LHCN-M2 (cell line): Measurements from ENCODE around the gene IL21R. TPM values are rescaled to one million over a fixed set of nuclear protein-coding genes. Genes with fewer than 3 reads are reported as not detected.

Source experiments
- DNase-seq: peaks from one replicate; pipeline ENCODE4 v3.0.0-alpha.2; 2012; ENCODE audit warnings: low read depth
- polyA plus RNA-seq: library from polyadenylated mRNA; unstranded; fragments of >200 nt; gene quantifications from one replicate; pipeline ENCODE4 v1.2.1, GENCODE V29; 2012; ENCODE audit warnings: missing spikeins
- total RNA-seq: library from RNA; depleted of rRNA; stranded (reverse); fragments of >200 nt; gene quantifications from 2 replicates; pipeline ENCODE4 v1.2.3, GENCODE V29; 2014; rRNA removed

The IL21R gene
- 5.6 and 10.8 TPM in 2 replicates for total RNA-seq
- 3.5 TPM for polyA plus RNA-seq

DNA sequence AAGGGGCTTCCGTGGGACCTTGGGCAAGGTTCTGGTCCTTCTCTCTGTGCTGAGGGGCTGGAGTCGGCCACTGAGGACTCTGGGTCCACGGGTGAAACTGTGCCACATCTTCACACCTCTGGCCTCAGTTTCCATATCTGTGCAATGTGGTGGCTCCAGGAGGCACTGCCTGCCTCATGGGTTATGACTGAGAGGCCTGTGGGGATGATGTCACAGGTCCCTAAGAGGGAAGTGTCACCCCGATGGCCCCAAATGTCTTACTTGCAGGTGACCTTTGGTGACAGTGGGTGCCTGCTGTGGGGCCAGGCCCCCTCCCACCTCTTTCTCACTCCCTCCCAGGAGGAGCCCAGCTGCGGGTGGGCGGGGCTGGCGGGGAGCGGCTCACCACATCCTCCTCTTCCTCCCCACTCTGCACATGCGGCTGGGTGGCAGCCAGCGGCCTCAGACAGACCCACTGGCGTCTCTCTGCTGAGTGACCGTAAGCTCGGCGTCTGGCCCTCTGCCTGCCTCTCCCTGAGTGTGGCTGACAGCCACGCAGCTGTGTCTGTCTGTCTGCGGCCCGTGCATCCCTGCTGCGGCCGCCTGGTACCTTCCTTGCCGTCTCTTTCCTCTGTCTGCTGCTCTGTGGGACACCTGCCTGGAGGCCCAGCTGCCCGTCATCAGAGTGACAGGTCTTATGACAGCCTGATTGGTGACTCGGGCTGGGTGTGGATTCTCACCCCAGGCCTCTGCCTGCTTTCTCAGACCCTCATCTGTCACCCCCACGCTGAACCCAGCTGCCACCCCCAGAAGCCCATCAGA is at the start of gene IL21R:
TSS of gene IL21R (plus strand) at position 407 of the 801 bp plus-strand sequence. CDS start 27,898 bp downstream, outside the sequence.
- peak; percentile 97 for DNase-seq

DNA sequence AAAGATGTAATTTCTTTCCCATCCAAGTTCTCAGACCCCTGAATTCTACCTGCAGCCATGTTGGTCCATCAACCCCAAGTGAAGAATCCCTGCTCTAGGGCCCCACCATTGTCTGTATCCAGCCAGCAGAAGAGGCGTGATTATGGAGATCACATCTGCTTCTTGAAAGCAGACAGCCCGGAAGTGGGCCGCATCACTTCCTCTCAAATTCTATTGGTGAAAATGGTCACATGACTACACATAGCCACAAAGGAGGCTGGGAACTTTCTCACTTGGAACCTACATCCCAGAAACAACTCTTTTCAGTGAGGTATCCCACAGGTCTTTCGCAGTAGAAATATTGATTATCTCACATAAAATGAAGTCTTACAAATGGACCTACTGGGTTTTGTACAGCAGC is 48.1 kb upstream of the IL21R start:
- no peak for DNase-seq

DNA sequence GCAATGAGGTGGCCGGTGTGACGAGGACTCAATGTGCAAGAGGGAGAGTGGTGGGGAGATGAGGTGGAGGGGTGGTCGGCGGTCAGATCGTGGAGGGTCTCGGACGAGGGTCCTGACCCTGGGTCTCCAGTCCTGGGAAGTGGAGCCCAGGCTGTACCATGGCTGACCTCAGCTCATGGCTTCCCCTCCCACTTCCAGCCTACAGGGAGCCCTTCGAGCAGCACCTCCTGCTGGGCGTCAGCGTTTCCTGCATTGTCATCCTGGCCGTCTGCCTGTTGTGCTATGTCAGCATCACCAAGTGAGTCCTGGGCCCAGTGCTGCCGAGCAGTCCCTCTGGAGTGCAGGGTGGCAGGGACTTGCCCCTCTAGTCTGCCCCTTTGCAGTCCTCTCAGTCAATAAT is 46.4 kb upstream of the IL21R start:
- no peak for DNase-seq

DNA sequence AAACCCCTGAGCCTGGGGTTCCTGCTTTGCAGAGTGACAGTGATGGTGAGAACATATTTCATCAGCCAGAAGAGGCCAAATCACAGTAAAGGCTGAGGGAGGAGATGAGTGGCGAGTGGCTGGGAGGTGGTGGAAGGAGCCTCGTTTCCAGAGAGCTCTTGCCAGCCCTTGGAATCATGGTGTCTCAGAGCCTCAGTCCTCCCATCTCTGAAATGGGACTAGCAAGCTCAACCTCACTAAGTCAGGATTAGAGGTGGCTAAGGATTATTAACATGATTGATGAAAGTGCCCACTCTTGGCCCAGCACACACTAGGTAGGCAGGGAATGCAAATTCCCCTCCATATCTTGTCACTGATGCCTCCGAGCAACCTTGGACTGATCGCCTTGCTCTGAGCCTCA is 45.2 kb upstream of the IL21R start:
- DNase-seq = no peak

DNA sequence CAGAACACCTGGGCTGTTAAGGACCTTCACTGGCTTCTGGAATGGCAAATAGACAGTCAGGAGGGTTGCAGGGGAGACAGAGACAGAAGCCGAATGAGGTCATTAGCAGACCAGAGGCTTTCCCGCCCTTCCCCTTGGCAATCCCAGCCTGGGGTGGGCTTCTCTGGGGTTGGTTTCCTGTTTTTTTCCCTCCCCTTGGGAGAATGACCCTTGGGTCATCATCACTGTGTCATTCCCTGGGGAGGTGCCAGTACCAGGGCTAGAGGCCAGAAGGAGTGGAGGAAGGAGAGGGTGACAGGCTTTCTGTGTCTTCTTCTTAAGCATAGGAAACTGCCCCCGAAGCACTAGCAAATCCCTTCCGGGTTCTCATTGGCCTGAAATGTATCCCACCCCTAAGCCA is 42.9 kb upstream of the IL21R start:
- no peak for DNase-seq

DNA sequence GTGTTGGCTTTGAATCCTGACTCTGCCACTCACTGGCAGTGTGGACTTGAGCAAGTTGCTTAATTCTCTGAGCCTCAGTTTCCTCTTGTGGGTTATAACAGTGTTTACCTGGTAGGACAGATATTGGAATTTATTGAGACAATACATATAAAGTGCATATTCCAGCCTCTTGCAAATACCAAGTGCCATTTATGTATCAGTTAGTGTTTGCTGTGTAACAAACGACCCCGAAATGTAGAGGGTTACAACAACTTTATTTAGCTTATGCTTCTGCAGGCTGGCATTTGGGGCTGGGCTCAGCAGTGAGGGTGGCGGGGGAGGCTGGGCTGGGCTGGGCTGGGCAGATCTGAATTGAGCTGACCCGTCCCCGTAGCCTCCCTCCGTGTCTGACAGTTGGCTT is 42.4 kb upstream of the IL21R start:
- no peak for DNase-seq

DNA sequence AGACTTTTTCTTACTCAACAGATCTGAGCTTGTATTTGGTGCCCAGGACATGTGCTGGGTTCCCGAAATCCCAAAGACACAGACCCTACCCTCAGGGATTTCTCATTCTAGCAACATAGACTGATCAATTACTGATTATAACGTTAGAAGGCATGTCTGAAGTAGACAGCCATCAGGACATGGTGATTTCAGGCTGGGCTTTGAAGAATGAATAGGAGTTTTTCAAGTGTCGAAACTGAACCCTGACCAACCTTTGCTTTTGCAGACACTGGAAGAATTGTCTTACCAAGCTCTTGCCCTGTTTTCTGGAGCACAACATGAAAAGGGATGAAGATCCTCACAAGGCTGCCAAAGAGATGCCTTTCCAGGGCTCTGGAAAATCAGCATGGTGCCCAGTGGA is 40.0 kb upstream of the IL21R start:
- no peak for DNase-seq

DNA sequence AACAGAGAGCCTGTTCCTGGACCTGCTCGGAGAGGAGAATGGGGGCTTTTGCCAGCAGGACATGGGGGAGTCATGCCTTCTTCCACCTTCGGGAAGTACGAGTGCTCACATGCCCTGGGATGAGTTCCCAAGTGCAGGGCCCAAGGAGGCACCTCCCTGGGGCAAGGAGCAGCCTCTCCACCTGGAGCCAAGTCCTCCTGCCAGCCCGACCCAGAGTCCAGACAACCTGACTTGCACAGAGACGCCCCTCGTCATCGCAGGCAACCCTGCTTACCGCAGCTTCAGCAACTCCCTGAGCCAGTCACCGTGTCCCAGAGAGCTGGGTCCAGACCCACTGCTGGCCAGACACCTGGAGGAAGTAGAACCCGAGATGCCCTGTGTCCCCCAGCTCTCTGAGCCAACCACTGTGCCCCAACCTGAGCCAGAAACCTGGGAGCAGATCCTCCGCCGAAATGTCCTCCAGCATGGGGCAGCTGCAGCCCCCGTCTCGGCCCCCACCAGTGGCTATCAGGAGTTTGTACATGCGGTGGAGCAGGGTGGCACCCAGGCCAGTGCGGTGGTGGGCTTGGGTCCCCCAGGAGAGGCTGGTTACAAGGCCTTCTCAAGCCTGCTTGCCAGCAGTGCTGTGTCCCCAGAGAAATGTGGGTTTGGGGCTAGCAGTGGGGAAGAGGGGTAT is 39.3 kb upstream of the IL21R start:
- no peak for DNase-seq

DNA sequence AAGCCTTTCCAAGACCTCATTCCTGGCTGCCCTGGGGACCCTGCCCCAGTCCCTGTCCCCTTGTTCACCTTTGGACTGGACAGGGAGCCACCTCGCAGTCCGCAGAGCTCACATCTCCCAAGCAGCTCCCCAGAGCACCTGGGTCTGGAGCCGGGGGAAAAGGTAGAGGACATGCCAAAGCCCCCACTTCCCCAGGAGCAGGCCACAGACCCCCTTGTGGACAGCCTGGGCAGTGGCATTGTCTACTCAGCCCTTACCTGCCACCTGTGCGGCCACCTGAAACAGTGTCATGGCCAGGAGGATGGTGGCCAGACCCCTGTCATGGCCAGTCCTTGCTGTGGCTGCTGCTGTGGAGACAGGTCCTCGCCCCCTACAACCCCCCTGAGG is 38.7 kb upstream of the IL21R start:
- no peak for DNase-seq

DNA sequence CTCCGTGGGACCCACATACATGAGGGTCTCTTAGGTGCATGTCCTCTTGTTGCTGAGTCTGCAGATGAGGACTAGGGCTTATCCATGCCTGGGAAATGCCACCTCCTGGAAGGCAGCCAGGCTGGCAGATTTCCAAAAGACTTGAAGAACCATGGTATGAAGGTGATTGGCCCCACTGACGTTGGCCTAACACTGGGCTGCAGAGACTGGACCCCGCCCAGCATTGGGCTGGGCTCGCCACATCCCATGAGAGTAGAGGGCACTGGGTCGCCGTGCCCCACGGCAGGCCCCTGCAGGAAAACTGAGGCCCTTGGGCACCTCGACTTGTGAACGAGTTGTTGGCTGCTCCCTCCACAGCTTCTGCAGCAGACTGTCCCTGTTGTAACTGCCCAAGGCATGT is 38.2 kb upstream of the IL21R start:
- no peak for DNase-seq

DNA sequence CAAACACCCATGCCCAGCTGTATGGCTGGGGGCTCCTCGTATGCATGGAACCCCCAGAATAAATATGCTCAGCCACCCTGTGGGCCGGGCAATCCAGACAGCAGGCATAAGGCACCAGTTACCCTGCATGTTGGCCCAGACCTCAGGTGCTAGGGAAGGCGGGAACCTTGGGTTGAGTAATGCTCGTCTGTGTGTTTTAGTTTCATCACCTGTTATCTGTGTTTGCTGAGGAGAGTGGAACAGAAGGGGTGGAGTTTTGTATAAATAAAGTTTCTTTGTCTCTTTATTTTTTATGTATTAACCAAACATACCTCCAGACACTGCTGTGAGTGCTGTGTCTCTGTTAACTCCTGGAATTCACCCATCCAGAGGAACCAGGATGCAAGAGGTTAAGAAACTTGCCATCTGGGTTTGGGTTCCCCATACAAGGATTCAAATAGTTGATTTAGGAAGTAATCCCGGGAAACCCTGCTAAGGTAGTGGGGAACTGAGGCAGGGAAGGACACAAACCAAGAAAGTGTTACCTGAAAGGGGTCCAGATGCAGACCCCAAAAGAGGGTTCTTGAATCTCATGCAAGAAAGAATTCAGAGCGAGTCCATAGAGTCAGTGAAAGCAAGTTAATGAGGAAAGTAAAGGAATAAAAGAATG is 37.4 kb upstream of the IL21R start:
- no peak for DNase-seq

DNA sequence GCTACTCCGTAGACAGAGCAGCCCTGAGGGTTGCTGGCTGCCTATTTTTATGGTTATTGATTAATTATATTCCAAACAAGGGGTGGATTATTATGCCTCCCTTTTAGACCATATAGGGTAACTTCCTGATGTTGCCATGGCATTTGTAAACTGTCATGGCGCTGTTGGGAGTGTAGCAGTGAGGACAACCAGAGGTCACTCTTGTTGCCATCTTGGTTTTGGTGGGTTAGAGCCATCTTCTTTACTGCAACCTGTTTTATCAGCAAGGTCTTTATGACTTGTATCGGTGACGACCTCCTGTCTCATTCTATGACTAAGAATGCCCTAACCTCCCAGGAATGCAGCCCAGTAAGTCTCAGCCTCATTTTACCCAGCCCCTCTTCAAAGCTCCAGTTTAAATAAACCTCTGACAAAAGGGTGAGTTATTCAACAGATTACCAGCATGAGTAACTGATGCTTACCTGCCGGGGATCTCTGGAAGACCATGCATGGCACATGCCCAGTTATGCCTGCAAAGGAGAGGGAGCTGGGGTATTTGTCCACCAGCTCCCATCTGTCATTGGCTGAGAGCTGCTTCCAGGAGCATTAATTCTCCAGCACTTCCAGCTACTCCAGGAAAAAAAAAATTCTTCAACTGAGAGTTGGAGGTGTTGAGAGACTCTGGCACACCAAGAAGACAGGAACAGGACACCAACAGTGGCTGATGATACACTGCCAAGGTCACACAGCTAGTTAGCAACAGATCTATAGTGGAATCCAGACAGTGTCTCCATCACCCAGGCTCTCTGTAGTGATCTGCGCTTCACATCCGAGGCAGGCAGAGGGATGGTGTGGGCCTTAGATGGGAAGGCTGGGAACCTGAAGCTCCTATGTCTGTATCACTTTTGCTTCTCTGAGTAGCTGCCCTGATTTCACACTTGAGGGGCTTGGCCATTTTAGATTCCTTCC is 36.6 kb upstream of the IL21R start:
- peak; percentile 34 for DNase-seq

DNA sequence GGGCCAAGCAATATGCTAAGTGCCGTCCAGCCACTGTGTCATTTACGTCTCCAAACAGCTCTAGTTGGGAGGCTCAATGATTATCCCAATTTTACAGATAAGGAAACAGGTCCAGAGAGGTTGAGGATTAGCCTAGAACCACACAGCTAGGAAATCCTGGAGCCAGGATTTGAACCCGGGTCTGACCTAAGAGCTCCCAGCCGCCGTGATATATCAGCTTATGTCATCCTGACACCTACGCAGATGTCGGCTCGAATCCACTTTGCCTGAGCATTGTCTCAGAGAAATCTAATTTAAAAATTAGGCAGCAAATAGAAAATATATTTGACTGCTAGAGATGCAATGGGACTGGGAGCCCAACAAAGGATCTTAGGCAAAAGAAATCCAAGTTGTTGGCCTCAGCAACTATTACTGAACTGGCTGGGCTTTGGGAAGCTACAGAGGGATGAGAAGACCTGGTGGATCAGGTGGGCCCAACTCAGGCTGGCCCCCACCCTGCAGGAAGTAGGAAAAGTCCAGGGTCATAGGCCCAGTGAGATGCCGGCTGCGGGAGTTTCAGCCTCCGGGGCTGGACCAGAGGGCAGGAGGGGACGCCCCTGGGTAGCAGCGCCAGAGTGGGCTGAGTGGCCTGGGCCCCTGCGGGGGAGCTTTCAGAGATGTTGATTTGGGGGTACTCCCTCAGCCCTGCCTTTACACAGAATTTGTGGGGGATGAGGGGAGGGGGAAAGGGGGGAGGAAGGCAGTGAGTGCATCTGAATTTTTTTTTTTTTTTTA is 35.1 kb upstream of the IL21R start:
- no peak for DNase-seq

DNA sequence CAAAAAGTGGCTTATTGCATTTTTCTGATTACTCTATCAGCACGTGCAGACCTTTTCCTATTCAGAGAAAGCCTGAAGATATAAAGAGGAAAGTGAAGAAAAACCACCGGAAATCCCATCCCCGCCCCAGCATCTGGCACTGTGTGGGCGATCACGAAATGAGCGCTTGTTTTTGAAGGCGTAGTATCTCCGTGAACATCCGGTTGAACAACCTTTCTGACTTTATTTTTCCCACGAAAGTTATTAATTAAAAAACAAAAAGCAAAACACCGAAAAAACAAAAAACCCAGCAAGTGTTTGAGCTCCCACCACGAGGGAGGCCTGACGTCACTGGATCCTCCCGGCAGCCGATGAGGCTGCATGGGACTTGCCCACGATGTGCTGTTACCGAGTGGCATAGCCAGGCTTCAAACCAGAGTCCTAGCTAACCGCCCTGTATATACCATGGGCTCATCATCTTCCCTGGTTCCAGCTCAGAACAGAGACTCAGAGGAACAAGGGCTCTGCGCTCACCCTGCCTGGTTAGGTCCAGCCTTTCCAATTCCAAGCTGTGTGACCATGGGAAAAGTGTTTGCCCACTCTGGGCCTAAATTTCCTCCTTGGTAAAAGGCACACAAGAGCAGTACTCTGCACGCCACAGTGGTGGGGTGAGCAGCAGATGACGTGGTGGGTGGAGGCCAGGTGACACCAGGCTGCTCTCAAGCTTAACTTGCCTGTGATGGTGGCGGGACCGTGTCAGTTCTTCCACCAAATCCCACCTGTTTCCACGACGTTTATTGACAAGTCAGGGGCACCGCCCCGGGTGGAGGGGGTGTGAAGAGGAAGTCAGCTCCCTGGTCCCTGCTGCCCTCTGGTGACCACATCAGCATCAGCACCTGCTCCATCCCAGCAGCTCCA is 34.3 kb upstream of the IL21R start:
- DNase-seq = peak; percentile 61

DNA sequence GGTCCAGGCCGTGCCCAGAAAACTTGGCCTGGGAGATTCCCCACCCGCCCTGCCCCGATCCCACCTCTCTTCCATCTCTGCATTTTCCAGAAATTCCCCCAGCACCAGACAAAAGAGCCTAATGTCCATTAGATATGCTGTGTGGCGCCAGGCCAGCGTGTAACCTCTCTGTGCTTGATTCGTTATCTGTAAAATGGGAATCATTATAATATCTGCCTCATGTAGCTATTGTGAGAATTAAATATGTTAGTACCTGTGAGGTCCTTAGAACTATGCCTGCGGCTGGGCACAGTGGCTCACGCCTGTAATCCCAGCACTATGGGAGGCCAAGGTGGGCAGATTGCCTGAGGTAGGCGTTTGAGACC is 33.6 kb upstream of the IL21R start:
- DNase-seq = no peak

DNA sequence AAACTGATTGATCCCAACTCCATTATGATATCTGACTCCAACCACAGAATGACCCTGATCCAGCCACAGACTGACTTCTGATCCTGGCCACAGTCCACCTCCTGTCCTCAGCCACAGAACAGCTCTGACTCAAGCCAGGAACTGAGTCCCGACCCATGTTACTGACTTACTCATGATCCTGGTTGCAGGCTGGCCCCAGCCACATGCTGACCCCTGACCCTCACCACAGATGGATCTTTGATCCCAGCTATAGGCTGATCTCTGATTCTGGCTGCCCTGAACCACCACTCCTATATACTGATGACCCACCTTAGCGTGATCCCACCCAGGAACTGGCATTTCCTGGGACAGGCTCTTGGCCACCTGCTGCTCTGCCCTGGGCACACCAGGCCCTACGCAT is 32.2 kb upstream of the IL21R start:
- peak; percentile 86 for DNase-seq

DNA sequence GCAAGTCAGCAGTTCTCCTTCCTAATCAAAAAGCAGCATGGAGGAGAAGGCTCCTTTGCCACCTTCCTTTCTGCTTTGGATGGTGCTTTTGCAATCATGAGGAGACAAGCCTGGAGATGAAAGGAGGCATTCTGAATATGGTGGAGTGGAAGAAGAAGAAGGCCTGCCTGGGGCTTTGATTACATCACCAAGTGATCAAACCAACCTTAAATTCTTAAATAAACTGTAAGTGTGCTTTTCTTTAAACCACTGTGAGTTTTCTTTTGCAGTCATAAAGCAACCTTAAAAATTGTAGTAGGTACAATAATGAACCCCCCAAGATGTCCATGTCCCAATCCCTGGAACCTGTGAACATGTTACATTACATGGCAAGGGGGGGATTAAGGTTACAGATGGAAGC is 31.7 kb upstream of the IL21R start:
- DNase-seq = no peak

DNA sequence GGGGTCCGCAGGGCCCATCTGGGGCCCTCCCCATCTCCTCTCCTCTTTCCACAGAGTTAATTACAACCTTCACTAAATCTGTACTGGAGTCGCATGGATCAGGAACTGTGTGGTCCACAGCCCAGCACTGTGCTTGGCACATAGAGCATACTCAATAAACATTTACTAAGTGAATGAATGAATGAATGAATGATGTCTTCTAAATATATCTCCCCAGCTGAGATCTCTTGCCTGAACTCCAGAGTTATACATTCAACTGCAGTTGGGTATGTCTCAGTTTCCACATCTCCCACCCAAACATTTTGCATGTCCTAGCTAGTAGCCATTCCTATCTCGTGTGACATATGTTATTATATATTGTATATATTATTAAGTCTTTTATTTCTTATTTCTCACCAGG is 28.7 kb upstream of the IL21R start:
- DNase-seq = no peak

DNA sequence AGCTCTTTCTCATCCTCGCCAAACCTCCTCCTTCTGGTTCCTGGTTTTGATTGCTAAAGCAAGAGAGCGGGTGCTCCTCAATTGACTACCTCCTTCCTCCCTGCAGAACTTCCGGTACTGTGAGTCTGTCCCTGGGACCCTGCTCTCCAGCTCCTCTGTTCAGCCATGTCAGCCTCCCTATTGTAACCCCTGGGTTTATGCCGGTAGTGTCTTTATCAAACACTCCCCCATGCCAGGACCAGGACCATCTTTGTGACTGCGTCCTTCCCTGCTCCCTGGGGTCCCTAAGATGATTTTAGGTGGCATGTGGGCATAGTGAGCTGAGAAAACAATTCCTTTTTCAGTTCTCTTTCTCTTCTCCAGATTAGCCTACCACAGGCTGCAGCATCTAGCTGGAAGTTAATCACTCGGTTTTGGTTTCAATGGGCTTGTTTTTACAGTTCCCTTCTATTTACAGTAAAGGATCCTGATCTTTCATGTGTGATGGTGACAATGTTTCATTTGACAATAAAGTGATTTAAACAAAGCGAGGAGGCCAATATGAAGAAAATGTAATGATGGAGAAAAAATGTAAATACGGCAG is 27.7 kb upstream of the IL21R start:
- no peak for DNase-seq
